Heart left ventricle (tissue), 16 donors: ENCODE results near the gene WDFY3. TPM values are rescaled to one million over a fixed set of nuclear protein-coding genes. Genes with fewer than 3 reads are reported as not detected.

Source experiments
- ATAC-seq, 4 donors: fragments of 200-7000 bp; cut with Tn5 transposase; one replicate each; pipeline ENCODE4 v1.9.1; 2020 to 2022; ENCODE audit warnings: moderate library complexity in 4 of 4, mild to moderate bottlenecking in 3 of 4, moderate number of reproducible peaks in 1 of 4
- DNase-seq, 5 donors: peaks; one replicate each; pipeline ENCODE4 v3.0.0-alpha.2; 2020
- H3K27ac ChIP-seq, 12 donors: fragments of 200-600 bp; sonication (generic) in 4 of 12; one replicate each; pipeline versions ENCODE4 v1.5.0 to v1.8.0; 2016 to 2022; ENCODE audit warnings: mild to moderate bottlenecking in 2 of 12
- H3K27me3 ChIP-seq, 9 donors: fragments of 200-600 bp; sonication (generic) in 2 of 9; one replicate each; pipeline versions ENCODE4 v1.5.1 to v1.8.0; 2016 to 2022; ENCODE audit warnings: mild to moderate bottlenecking in 3 of 9
- H3K36me3 ChIP-seq, 9 donors: fragments of 200-600 bp; sonication (generic) in 2 of 9; one replicate each; pipeline versions ENCODE4 v1.5.0 to v1.8.0; 2018 to 2022; ENCODE audit warnings: mild to moderate bottlenecking in 2 of 9
- H3K4me1 ChIP-seq, 12 donors: fragments of 200-600 bp; sonication (generic) in 4 of 12; one replicate each; pipeline versions ENCODE4 v1.5.0 to v1.8.0; 2016 to 2022; ENCODE audit warnings: mild to moderate bottlenecking in 3 of 12
- H3K4me3 ChIP-seq, 12 donors: fragments of 200-600 bp; sonication (generic) in 4 of 12; one replicate each; pipeline versions ENCODE4 v1.5.0 to v1.8.0; 2017 to 2022; ENCODE audit warnings: mild to moderate bottlenecking in 9 of 12, moderate library complexity in 4 of 12
- H3K9me3 ChIP-seq, 12 donors: fragments of 200-600 bp; sonication (generic) in 4 of 12; one replicate each; pipeline versions ENCODE4 v1.5.0 to v1.8.0; 2016 to 2022; ENCODE audit warnings: mild to moderate bottlenecking in 1 of 12
- CTCF ChIP-seq, 12 donors: fragments of 200-600 bp; sonication (generic) in 4 of 12; IDR thresholded peaks; one replicate each; pipeline versions ENCODE4 v1.5.0 to v1.8.0; 2018 to 2022; ENCODE audit warnings: antibody characterized with exemption in 12 of 12, mild to moderate bottlenecking in 5 of 12
- POLR2A ChIP-seq, 2 donors: fragments of 450-650 bp; IDR thresholded peaks; one replicate each; pipeline ENCODE4 v1.6.1; 2017; ENCODE audit warnings: antibody characterized with exemption in 2 of 2, mild to moderate bottlenecking in 2 of 2, moderate library complexity in 2 of 2
- WGBS, 4 donors: extraction: QIAGEN DNeasy Blood & Tissue Kit in 2 of 4; methylation state at CpG; one replicate each; pipeline versions ENCODE4 v1.1.5 to v1.1.7; 2013 to 2018; 5-methylcytosine and 5-hydroxymethylcytosine counted together
- intact Hi-C, 10 donors: fragments of 100-400 bp; cut with DNase I; formaldehyde crosslinking; loops; one replicate each; pipeline versions ENCODE4 v1.11.1 to v1.14.2; 2022
- polyA plus RNA-seq, 2 donors: library from polyadenylated mRNA; stranded (reverse); fragments of 200-250 nt; gene quantifications; one replicate each; pipeline ENCODE4 v1.2.3, GENCODE V29; 2013
- total RNA-seq, 9 donors: library from RNA; depleted of rRNA in 2 of 9; stranded (reverse); fragments of >200 nt in 2 of 9; fragmentation: NEBNext Ultra II Directional in 3 of 9; extraction: Animal tissue kit (Norgen Biotek cat#: 25700) in 3 of 9; gene quantifications; one replicate each; pipeline versions ENCODE4 v1.1.0 to v1.2.4, GENCODE V29; 2016 to 2023
- donor health status: ischemic (EF 13 %, LVEDD 7.1; RV severe dilation, severe dysfunction).
- donor health status: healthy with polysubstance abuse.
- donor health status: DM: no; HTN: yes; CAD: no.
- donor health status: DM: no; HTN: no; CAD: no.
- donor health status: ischemic (EF 25% LVEDD 6.9; RV normal size, moderate dysfunction).
- donor health status: ischemic (EF 25% LVEDD 5.7; RV mildly dilated, moderate dysfunction).
- donor health status: healthy.
- donor health status: DM: yes; HTN: yes; CAD: no.
- donor health status: ischemic (EF 35%, LVEDD 5.7; RV mildly dilated, moderate dysfunction).
- donor health status: nonischemic (EF 11% LVEDD 7.7; RV severe dilation, severe dysfunction).
- donor health status: DM: yes; HTN: yes; CAD: no.
- donor health status: PGD.
- donor health status: ischemic (EF 29% LVEDD 5.4; RV normal size, mild dysfunction).
- donor health status: nonischemic (EF 23%, LVEDD 6.1; RV moderate dilation, normal function).

The WDFY3 gene
- total and polyA plus RNA-seq, 11 donors = 5.0 to 103 (median 40.4) TPM

GRCh38 chr4:84957514-84958420 lies 8.7 kb downstream of the WDFY3 start:
- 47 to 59% (median 51%) methylated on average over 4 of the region's 4 CpGs for whole genome bisulfite sequencing, 4 donors
- Histone ChIP-seq H3K4me1 (peaks cover 0 to 78% (median 42%) of the 10 kb centered on the region in 12 donors), H3K27me3 (no peaks in the 10 kb centered on the region), H3K4me3 (no peak overlapping the region), H3K27ac (no peak overlapping the region), H3K9me3 (no peaks in the 10 kb centered on the region), H3K36me3 (no peaks in the 10 kb centered on the region)
- intact Hi-C loops = loop anchor here in 1 of 10 donors (5.0 kb wide), 1 partner anchor 35 kb away; no protein-coding TSS in a partner anchor
- ATAC-seq (no peak), DNase-seq (no peak)
- no peak for TF ChIP-seq POLR2A (IDR thresholded peaks at IDR 0.05)
- no peak for TF ChIP-seq CTCF (IDR thresholded peaks at IDR 0.05)

DNA sequence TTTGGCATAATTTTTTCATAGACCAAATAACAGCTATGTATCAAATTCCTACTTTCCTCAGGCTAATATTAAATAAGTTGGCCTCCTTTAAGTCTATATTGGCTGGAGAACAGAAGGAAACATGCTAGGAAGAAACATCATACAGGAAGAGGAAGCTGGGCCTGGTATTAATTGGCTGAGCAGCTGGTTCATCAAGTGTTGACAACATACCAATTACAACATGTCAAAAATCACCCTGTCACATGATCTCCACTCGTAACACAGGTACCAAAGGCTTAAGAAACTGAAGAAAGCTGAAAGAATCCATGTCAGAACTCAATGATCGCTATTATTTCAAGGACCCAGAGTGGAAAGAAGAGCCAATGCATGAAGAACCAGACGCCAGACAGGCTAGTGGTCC lies 10.5 kb downstream of the WDFY3 start:
- intact Hi-C loops = loop anchor here in 1 of 10 donors (5.0 kb wide), 1 partner anchor 34 kb away; no protein-coding TSS in a partner anchor
- H3K4me1 ChIP-seq = peaks cover 0 to 81% (median 49%) of the 10 kb centered on the region in 12 donors
- H3K4me3 ChIP-seq = no peak overlapping the region
- DNase-seq (no peak), ATAC-seq (peak in 3 of 4 donors; percentile 16 to 45 (median 34))
- peak overlapping the region in 1 of 12 donors; percentile 39 for H3K27ac ChIP-seq
- TF ChIP-seq POLR2A (IDR thresholded peaks at IDR 0.05) (no peak), CTCF (IDR thresholded peaks at IDR 0.05) (no peak)
- WGBS, 4 donors = 47 to 61% (median 54%) methylated on average over 3 of the region's 3 CpGs
- no peaks in the 10 kb centered on the region for H3K27me3 ChIP-seq
- no peaks in the 10 kb centered on the region for H3K36me3 ChIP-seq
- no peaks in the 10 kb centered on the region for H3K9me3 ChIP-seq

- ATAC-seq (peak in 2 of 4 donors; percentile 32 to 33), DNase-seq (no peak)
- no peak overlapping the region for H3K27ac ChIP-seq
- H3K4me3 ChIP-seq = no peak overlapping the region
- WGBS, 4 donors = 53 to 62% (median 60%) methylated on average over 6 of the region's 6 CpGs
- H3K27me3 ChIP-seq = no peaks in the 10 kb centered on the region
- intact Hi-C loops = loop anchor here in 1 of 10 donors (5.0 kb wide), 1 partner anchor 33 kb away; no protein-coding TSS in a partner anchor
- peaks cover 0 to 79% (median 51%) of the 10 kb centered on the region in 12 donors for H3K4me1 ChIP-seq
- no peaks in the 10 kb centered on the region for H3K36me3 ChIP-seq
- no peaks in the 10 kb centered on the region for H3K9me3 ChIP-seq
- TF ChIP-seq CTCF (IDR thresholded peaks at IDR 0.05) (no peak), POLR2A (IDR thresholded peaks at IDR 0.05) (no peak)
These were observed 11.4 kb downstream of the WDFY3 start for GRCh38 chr4:84954982-84955567.

GRCh38 chr4:84952776-84953175 lies 13.7 kb downstream of the WDFY3 start:
- no peak for TF ChIP-seq CTCF (IDR thresholded peaks at IDR 0.05)
- no peak for TF ChIP-seq POLR2A (IDR thresholded peaks at IDR 0.05)
- Histone ChIP-seq H3K4me1 (peaks cover 0 to 73% (median 52%) of the 10 kb centered on the region in 12 donors), H3K9me3 (no peaks in the 10 kb centered on the region), H3K36me3 (no peaks in the 10 kb centered on the region), H3K27me3 (no peaks in the 10 kb centered on the region), H3K27ac (no peak overlapping the region), H3K4me3 (no peak overlapping the region)
- intact Hi-C loops = no loop called here
- 84 to 93% (median 86%) methylated on average over 1 of the region's 1 CpG for WGBS, 4 donors
- no peak for ATAC-seq
- no peak for DNase-seq
